Measurements from ENCODE around the gene ATXN2L. TPM values are rescaled to one million over a fixed set of nuclear protein-coding genes. Genes with fewer than 3 reads are reported as not detected.

The ATXN2L gene
- total RNA-seq, 2 donors from 2014 or later = 456 to 594 TPM

DNA sequence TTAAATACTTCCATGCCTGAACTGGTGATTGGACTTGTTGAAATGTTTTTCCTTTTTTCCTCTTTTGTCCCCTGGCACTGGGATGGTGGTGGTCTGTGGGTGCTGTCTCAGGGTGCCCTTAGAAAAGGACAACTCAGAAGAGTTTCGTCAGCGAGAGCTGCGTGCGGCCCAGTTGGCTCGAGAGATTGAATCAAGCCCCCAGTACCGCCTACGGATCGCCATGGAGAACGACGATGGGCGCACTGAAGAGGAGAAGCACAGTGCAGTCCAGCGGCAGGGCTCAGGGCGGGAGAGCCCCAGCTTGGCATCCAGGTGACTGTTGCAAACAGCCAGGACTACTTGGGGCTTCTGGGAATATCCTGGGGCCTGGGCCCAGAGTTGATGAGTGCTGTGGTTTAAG, 6.9 kb downstream of the ATXN2L start:
- no peak overlapping the region for H3K27ac Mint-ChIP-seq
- H3K27me3 Mint-ChIP-seq (ENCODE audit: low read depth) = no peaks in the 10 kb centered on the region
- no peak for ATAC-seq (replicated peaks in 1 of 2)
- no peak for DNase-seq
- H3K4me1 Mint-ChIP-seq (ENCODE audit: low read depth) = peaks cover 43% of the 10 kb centered on the region
- H3K36me3 Mint-ChIP-seq (ENCODE audit: insufficient read depth in 2 of 2) = peaks cover 37 to 81% of the 10 kb centered on the region in 2 donors
- no peak overlapping the region for H3K4me3 Mint-ChIP-seq
- no peaks in the 10 kb centered on the region for H3K9me3 Mint-ChIP-seq

DNA sequence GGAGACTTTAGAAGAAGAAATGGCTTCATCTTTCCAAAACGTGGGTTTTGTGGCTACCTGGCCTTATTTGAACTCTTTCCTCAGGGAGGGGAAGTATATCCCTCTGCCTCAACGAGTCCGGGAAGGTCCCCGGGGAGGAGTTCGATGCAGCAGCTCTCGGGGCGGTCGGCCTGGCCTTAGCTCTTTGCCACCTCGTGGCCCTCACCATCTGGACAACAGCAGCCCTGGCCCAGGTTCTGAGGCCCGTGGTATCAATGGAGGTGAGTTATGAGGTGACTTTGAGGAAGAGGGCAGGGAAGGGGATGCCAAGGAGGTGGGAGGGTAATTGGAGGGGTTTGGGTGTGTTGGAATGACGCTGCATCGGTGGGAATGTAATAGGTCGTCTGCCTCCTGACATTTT, 7.7 kb downstream of the ATXN2L start:
- peaks cover 34 to 78% of the 10 kb centered on the region in 2 donors for H3K36me3 Mint-ChIP-seq (ENCODE audit: insufficient read depth in 2 of 2)
- ATAC-seq (replicated peaks in 1 of 2) (no peak), DNase-seq (no peak)
- H3K27ac Mint-ChIP-seq = peak overlapping the region; percentile 54
- H3K4me3 Mint-ChIP-seq = no peak overlapping the region
- no peaks in the 10 kb centered on the region for H3K27me3 Mint-ChIP-seq (ENCODE audit: low read depth)
- H3K9me3 Mint-ChIP-seq = no peaks in the 10 kb centered on the region
- peaks cover 35% of the 10 kb centered on the region for H3K4me1 Mint-ChIP-seq (ENCODE audit: low read depth)

GRCh38 chr16:28834349-28834748, 11.6 kb downstream of the ATXN2L start:
- H3K36me3 Mint-ChIP-seq (ENCODE audit: insufficient read depth in 2 of 2) = peaks cover 21 to 63% of the 10 kb centered on the region in 2 donors
- H3K4me3 Mint-ChIP-seq = no peak overlapping the region
- no peaks in the 10 kb centered on the region for H3K27me3 Mint-ChIP-seq (ENCODE audit: low read depth)
- ATAC-seq (replicated peaks in 1 of 2) (peak in 1 of 2 donors; percentile 3), DNase-seq (no peak)
- peaks cover 0 to 2% of the 10 kb centered on the region in 2 donors for H3K9me3 Mint-ChIP-seq
- no peak overlapping the region for H3K27ac Mint-ChIP-seq
- peaks cover 38% of the 10 kb centered on the region for H3K4me1 Mint-ChIP-seq (ENCODE audit: low read depth)

GRCh38 chr16:28834873-28835863, 12.4 kb downstream of the ATXN2L start:
- H3K4me1 Mint-ChIP-seq (ENCODE audit: low read depth) = peaks cover 38% of the 10 kb centered on the region
- DNase-seq (no peak), ATAC-seq (replicated peaks in 1 of 2) (peak; percentile 7 to 14)
- peaks cover 18 to 55% of the 10 kb centered on the region in 2 donors for H3K36me3 Mint-ChIP-seq (ENCODE audit: insufficient read depth in 2 of 2)
- no peaks in the 10 kb centered on the region for H3K27me3 Mint-ChIP-seq (ENCODE audit: low read depth)
- peaks cover 0 to 2% of the 10 kb centered on the region in 2 donors for H3K9me3 Mint-ChIP-seq
- no peak overlapping the region for H3K4me3 Mint-ChIP-seq
- no peak overlapping the region for H3K27ac Mint-ChIP-seq

DNA sequence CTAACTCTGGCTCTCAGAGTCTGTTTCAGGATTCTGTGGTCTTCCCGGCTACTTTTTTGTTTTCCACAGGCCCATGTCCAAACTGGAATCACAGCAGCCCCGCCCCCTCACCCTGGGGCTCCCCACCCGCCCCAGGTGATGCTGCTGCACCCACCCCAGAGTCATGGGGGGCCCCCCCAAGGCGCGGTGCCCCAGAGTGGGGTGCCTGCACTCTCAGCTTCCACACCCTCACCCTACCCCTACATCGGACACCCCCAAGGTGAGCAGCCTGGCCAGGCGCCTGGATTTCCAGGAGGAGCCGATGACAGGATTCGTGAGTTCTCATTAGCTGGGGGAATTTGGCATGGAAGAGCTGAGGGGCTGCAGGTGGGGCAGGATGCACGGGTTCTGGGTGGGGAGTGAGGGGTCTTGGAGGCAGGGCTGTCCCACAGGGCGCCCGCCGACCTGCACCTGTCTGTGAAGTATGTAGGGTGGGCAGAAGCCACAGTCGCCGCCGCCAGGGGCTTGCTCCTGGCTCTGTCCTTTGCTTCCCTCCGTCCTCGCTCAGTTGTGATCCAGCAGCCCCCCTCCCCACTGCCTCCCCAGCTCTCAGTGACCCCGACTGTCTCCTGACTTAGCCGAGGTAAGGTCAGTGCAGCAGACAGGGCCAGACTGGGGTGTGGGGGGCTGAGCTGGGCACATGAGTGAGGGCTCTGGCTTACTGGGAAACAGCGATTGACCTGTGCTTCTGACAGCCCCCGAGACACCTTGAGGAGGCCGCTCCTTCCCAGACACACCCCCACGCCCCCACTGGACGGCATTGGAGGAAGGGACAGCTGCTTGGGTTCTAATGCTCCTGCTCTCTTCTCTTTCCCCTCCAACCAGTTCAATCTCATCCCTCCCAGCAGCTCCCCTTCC, 13.3 kb downstream of the ATXN2L start:
- H3K4me3 Mint-ChIP-seq = no peak overlapping the region
- DNase-seq (peak in 1 of 2 donors; percentile 14), ATAC-seq (replicated peaks in 1 of 2) (no peak)
- H3K4me1 Mint-ChIP-seq (ENCODE audit: low read depth) = peaks cover 38% of the 10 kb centered on the region
- peaks cover 13 to 48% of the 10 kb centered on the region in 2 donors for H3K36me3 Mint-ChIP-seq (ENCODE audit: insufficient read depth in 2 of 2)
- no peak overlapping the region for H3K27ac Mint-ChIP-seq
- H3K9me3 Mint-ChIP-seq = peaks cover 0 to 2% of the 10 kb centered on the region in 2 donors
- H3K27me3 Mint-ChIP-seq (ENCODE audit: low read depth) = no peaks in the 10 kb centered on the region

GRCh38 chr16:28836761-28837064, 13.9 kb downstream of the ATXN2L start:
- peaks cover 13 to 47% of the 10 kb centered on the region in 2 donors for H3K36me3 Mint-ChIP-seq (ENCODE audit: insufficient read depth in 2 of 2)
- no peak for DNase-seq
- no peak overlapping the region for H3K27ac Mint-ChIP-seq
- peaks cover 38% of the 10 kb centered on the region for H3K4me1 Mint-ChIP-seq (ENCODE audit: low read depth)
- no peak for ATAC-seq (replicated peaks in 1 of 2)
- H3K9me3 Mint-ChIP-seq = peaks cover 0 to 2% of the 10 kb centered on the region in 2 donors
- H3K4me3 Mint-ChIP-seq = no peak overlapping the region
- H3K27me3 Mint-ChIP-seq (ENCODE audit: low read depth) = no peaks in the 10 kb centered on the region

DNA sequence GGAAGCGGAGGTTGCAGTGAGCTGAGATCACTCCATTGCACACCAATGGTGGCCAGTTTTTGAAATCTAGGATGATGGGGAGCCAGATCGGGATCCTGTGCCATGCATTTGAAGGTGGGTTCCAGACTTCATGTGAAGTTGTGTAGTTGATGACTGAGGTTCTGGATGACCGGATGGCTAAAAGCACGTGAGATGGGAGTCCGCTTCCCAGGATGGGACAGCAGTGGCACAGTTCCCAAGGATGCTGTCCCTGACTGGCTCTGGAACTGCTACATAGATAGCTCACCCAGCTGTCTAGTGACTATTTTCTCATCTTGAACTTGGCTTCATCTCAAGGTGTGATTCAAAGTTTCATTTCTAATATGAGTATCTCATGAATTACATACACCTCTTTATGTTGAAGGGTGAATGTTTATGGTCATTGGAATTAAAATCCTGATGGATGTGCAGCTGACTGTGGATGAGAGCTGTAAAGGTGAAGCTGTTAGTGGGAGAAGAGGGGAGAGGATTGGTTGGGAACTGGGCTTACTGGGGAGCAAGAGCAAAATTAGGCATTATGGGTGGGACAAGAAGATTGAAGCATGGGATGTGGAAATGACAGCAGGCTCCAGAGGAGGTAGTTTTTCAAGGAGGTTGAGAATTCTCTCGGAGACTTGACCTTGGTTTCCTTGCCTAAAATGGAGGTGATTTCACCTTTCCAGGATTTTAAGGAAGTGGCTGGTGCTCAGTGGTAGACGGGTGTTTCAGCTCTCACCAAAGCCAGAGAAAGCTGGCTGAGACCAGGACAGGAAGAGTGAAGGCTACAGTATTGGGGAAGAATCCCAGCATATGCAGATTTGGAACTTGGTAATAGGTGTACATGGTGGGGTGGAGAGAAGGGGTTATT, 15.1 kb downstream of the ATXN2L start:
- Mint-ChIP-seq H3K4me3 (no peak overlapping the region), H3K36me3 (ENCODE audit: insufficient read depth in 2 of 2) (peaks cover 7 to 36% of the 10 kb centered on the region in 2 donors), H3K9me3 (peaks cover 0 to 2% of the 10 kb centered on the region in 2 donors), H3K27me3 (ENCODE audit: low read depth) (no peaks in the 10 kb centered on the region), H3K4me1 (ENCODE audit: low read depth) (peaks cover 28% of the 10 kb centered on the region), H3K27ac (peak overlapping the region; percentile 31)
- peak; percentile 39 to 60 for ATAC-seq (replicated peaks in 1 of 2)
- DNase-seq = no peak

DNA sequence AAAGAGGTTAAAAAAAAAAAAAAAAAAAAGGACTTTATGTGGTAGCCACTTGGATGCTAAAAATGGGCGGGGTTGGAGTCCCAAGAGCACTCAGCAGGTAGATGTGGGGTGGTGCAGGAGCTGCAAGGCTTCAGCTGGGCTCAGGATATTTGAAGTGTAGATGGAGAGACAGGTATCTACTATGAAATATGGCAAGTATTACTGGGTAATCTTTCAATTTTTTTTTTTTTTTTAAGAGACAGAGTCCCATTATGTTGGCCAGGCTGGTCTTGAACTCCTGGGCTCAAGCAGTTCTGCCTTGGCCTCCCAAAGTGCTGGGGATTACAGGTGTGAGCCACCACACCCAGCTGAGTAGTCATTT, 15.7 kb downstream of the ATXN2L start:
- Mint-ChIP-seq H3K36me3 (ENCODE audit: insufficient read depth in 2 of 2) (peaks cover 4 to 30% of the 10 kb centered on the region in 2 donors), H3K4me1 (ENCODE audit: low read depth) (peaks cover 26% of the 10 kb centered on the region), H3K27me3 (ENCODE audit: low read depth) (no peaks in the 10 kb centered on the region), H3K4me3 (no peak overlapping the region), H3K27ac (peak overlapping the region; percentile 8), H3K9me3 (peaks cover 0 to 2% of the 10 kb centered on the region in 2 donors)
- ATAC-seq (replicated peaks in 1 of 2) = no peak
- DNase-seq = no peak

GRCh38 chr16:28839004-28839639, 16.3 kb downstream of the ATXN2L start:
- Mint-ChIP-seq H3K4me3 (no peak overlapping the region), H3K9me3 (peaks cover 0 to 2% of the 10 kb centered on the region in 2 donors), H3K27ac (no peak overlapping the region), H3K36me3 (ENCODE audit: insufficient read depth in 2 of 2) (peaks cover 2 to 26% of the 10 kb centered on the region in 2 donors), H3K27me3 (ENCODE audit: low read depth) (no peaks in the 10 kb centered on the region), H3K4me1 (ENCODE audit: low read depth) (peaks cover 27% of the 10 kb centered on the region)
- ATAC-seq (replicated peaks in 1 of 2) = no peak
- DNase-seq = no peak

DNA sequence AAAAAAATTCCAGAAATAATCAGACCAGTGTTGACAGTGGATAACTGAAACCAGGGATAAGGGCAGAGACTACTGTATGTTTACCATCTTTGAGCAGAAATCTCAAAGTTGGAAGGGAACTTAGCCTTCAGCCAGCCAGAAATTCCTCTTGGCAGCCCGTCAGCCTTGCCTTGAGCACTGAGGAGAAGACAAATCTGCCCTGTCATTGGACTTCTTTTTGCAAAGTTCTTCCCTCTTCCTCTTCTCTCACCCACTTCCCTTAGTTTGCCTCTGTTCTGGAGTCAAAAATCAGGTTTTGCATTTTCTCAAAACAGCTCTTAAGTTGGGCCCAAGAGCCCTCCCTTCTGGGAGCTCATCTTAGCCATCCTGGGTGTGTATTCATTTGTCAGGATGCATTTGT, 17.1 kb downstream of the ATXN2L start:
- H3K27ac Mint-ChIP-seq = no peak overlapping the region
- H3K4me3 Mint-ChIP-seq = no peak overlapping the region
- peaks cover 2 to 20% of the 10 kb centered on the region in 2 donors for H3K36me3 Mint-ChIP-seq (ENCODE audit: insufficient read depth in 2 of 2)
- ATAC-seq (replicated peaks in 1 of 2) (no peak), DNase-seq (no peak)
- peaks cover 35% of the 10 kb centered on the region for H3K4me1 Mint-ChIP-seq (ENCODE audit: low read depth)
- no peaks in the 10 kb centered on the region for H3K27me3 Mint-ChIP-seq (ENCODE audit: low read depth)
- peaks cover 0 to 2% of the 10 kb centered on the region in 2 donors for H3K9me3 Mint-ChIP-seq

DNA sequence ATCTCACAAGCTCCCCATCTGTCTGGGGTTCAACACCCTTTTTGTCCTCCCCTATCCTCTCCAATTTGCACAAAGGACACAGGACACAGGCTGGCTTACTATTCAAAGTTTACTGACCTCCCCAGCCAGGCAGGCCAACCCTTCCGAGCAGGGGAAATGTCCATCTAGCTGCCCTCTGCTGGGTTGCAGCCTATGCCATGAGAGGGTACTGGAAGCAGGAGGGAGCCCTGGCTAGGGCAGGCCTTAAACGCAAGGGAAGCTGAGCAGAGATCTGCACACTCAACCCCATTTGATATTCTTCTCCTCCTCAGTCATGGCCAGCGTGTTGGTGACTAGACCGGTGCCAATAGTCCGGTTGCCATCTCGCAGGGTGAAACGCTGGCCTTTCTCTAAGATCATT, 19.9 kb downstream of the ATXN2L start:
- H3K4me1 Mint-ChIP-seq (ENCODE audit: low read depth) = peaks cover 39% of the 10 kb centered on the region
- H3K27ac Mint-ChIP-seq = peak overlapping the region; percentile 70
- no peak overlapping the region for H3K4me3 Mint-ChIP-seq
- H3K27me3 Mint-ChIP-seq (ENCODE audit: low read depth) = no peaks in the 10 kb centered on the region
- ATAC-seq (replicated peaks in 1 of 2) = no peak
- H3K36me3 Mint-ChIP-seq (ENCODE audit: insufficient read depth in 2 of 2) = peaks cover 2 to 18% of the 10 kb centered on the region in 2 donors
- peaks cover 0 to 2% of the 10 kb centered on the region in 2 donors for H3K9me3 Mint-ChIP-seq
- DNase-seq = no peak

GRCh38 chr16:28843766-28844165, 21.0 kb downstream of the ATXN2L start:
- Mint-ChIP-seq H3K27ac (no peak overlapping the region), H3K9me3 (no peaks in the 10 kb centered on the region), H3K27me3 (ENCODE audit: low read depth) (no peaks in the 10 kb centered on the region), H3K36me3 (ENCODE audit: insufficient read depth in 2 of 2) (peaks cover 0 to 9% of the 10 kb centered on the region in 2 donors), H3K4me3 (peak overlapping the region in 1 of 2 donors; percentile 95), H3K4me1 (ENCODE audit: low read depth) (peaks cover 28% of the 10 kb centered on the region)
- DNase-seq (peak in 1 of 2 donors; percentile 14), ATAC-seq (replicated peaks in 1 of 2) (no peak)
